ENCODE results near the gene GDPD3.

GDPD3 gene

GRCh38 chr16:30063893-30064728 lies 49.2 kb downstream of the GDPD3 start:
- peak overlapping the region; percentile 92 for H3K9ac ChIP-seq (ENCODE audit: low read length)
- H3K4me3 ChIP-seq (ENCODE audit: low read length): peak overlapping the region; percentile 94
- H3K9me3 ChIP-seq (ENCODE audit: insufficient read depth, low read length): no peaks in the 10 kb centered on the region
- peak overlapping the region; percentile 43; the same call in 1 of the 2 replicates for H2AFZ ChIP-seq (ENCODE audit: low read depth, low read length)
- peaks cover 18% of the 10 kb centered on the region for H3K4me1 ChIP-seq (ENCODE audit: low read length)
- peak overlapping the region; percentile 92 for H3K27ac ChIP-seq (ENCODE audit: low read length)
- H4K20me1 ChIP-seq (ENCODE audit: insufficient read depth, low read length): peaks cover 30% of the 10 kb centered on the region
- TF ChIP-seq EZH2phosphoT487 (IDR thresholded peaks at IDR 0.05; ENCODE audit: low read depth): no peak
- TF ChIP-seq, protein P1, sequence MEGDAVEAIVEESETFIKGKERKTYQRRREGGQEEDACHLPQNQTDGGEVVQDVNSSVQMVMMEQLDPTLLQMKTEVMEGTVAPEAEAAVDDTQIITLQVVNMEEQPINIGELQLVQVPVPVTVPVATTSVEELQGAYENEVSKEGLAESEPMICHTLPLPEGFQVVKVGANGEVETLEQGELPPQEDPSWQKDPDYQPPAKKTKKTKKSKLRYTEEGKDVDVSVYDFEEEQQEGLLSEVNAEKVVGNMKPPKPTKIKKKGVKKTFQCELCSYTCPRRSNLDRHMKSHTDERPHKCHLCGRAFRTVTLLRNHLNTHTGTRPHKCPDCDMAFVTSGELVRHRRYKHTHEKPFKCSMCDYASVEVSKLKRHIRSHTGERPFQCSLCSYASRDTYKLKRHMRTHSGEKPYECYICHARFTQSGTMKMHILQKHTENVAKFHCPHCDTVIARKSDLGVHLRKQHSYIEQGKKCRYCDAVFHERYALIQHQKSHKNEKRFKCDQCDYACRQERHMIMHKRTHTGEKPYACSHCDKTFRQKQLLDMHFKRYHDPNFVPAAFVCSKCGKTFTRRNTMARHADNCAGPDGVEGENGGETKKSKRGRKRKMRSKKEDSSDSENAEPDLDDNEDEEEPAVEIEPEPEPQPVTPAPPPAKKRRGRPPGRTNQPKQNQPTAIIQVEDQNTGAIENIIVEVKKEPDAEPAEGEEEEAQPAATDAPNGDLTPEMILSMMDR (IDR thresholded peaks at IDR 0.05; ENCODE audit: low read depth, low read length): peak; percentile 62
- H3K79me2 ChIP-seq (ENCODE audit: low read length): peaks cover 52% of the 10 kb centered on the region
- H3K27me3 ChIP-seq (ENCODE audit: low read depth, low read length): no peaks in the 10 kb centered on the region
- peak overlapping the region; percentile 86 for H3K4me2 ChIP-seq (ENCODE audit: low read length)
- H3K36me3 ChIP-seq (replicated peaks; ENCODE audit: low read depth, low read length): peaks cover 32% of the 10 kb centered on the region

DNA sequence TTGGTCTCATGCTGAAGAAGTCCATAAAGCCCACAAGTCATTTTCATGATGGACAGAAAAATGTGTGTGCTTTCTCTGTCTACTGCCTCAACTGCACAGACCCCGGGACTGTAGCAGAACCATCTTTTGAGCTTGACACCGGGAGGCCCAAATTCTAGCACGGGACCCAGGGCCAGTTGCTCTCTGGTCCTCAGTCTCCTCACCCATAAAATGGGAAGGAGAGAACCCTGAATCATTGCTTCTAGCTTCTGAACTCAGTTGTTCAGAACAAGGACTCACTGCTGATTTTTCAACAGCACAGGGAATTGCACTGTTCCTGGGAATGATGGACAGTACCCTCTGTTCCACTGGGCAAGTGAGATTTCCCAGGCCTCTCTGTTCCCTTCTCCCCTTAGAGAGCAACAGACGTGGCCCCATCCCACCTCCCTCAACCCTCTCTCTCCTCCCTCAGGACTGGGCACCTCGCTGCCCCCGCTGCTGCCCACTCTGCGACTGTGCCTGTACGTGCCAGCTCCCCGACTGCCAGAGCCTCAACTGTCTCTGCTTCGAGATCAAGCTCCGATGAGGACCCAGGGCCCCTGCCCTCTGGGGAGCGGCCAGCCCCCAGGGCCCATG lies 50.0 kb downstream of the GDPD3 start:
- Histone ChIP-seq H3K9me3 (ENCODE audit: insufficient read depth, low read length) (no peaks in the 10 kb centered on the region), H3K4me2 (ENCODE audit: low read length) (peak overlapping the region; percentile 86), H2AFZ (ENCODE audit: low read depth, low read length) (peak overlapping the region; percentile 43; the same call in 1 of the 2 replicates), H3K4me1 (ENCODE audit: low read length) (peaks cover 18% of the 10 kb centered on the region), H3K27me3 (ENCODE audit: low read depth, low read length) (no peaks in the 10 kb centered on the region), H3K79me2 (ENCODE audit: low read length) (peaks cover 45% of the 10 kb centered on the region), H3K27ac (ENCODE audit: low read length) (peak overlapping the region; percentile 92), H4K20me1 (ENCODE audit: insufficient read depth, low read length) (peaks cover 23% of the 10 kb centered on the region), H3K9ac (ENCODE audit: low read length) (peak overlapping the region; percentile 92), H3K4me3 (ENCODE audit: low read length) (peak overlapping the region; percentile 94), H3K36me3 (replicated peaks; ENCODE audit: low read depth, low read length) (peaks cover 24% of the 10 kb centered on the region)
- TF ChIP-seq, protein P1 (IDR thresholded peaks at IDR 0.05; ENCODE audit: low read depth, low read length): no peak
- no peak for TF ChIP-seq EZH2phosphoT487 (IDR thresholded peaks at IDR 0.05; ENCODE audit: low read depth)

- Histone ChIP-seq H3K9ac (ENCODE audit: low read length) (no peak overlapping the region), H3K79me2 (ENCODE audit: low read length) (peaks cover 24% of the 10 kb centered on the region), H3K4me2 (ENCODE audit: low read length) (no peak overlapping the region), H3K27me3 (ENCODE audit: low read depth, low read length) (no peaks in the 10 kb centered on the region), H4K20me1 (ENCODE audit: insufficient read depth, low read length) (0 out of 2 replicates have a peak, but pooled peaks cover 3% of the 10 kb centered on the region), H3K36me3 (replicated peaks; ENCODE audit: low read depth, low read length) (peaks cover 4% of the 10 kb centered on the region), H3K4me3 (ENCODE audit: low read length) (no peak overlapping the region), H3K9me3 (ENCODE audit: insufficient read depth, low read length) (no peaks in the 10 kb centered on the region), H3K4me1 (ENCODE audit: low read length) (peaks cover 8% of the 10 kb centered on the region), H2AFZ (ENCODE audit: low read depth, low read length) (no peak overlapping the region), H3K27ac (ENCODE audit: low read length) (no peak overlapping the region)
- TF ChIP-seq EZH2phosphoT487 (IDR thresholded peaks at IDR 0.05; ENCODE audit: low read depth): no peak
- TF ChIP-seq, protein P1 (IDR thresholded peaks at IDR 0.05; ENCODE audit: low read depth, low read length): no peak
These were observed 52.3 kb downstream of the GDPD3 start for GRCh38 chr16:30060836-30061554.

DNA sequence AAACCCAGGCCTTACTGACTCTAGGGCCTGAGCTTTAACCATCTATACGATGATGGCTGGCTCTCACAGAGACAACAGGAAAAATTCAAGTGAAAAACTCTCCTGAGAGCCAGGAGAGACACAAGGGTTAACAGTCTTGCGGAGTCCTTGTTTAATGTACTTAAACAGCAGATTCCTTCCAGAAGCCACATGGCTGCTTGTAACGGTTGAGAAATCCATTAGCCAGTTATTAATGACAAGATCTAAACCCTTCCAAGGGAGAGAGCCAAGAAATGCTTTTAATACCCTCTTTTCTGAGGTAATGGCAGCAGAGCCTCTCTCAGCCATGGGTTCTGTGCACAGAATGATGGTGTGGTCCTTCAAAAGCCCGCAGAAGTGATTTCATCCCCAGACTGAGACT lies 53.0 kb downstream of the GDPD3 start:
- Histone ChIP-seq H3K9ac (ENCODE audit: low read length) (no peak overlapping the region), H3K36me3 (replicated peaks; ENCODE audit: low read depth, low read length) (no peaks in the 10 kb centered on the region), H3K79me2 (ENCODE audit: low read length) (peaks cover 18% of the 10 kb centered on the region), H3K4me2 (ENCODE audit: low read length) (no peak overlapping the region), H3K4me1 (ENCODE audit: low read length) (peaks cover 8% of the 10 kb centered on the region), H4K20me1 (ENCODE audit: insufficient read depth, low read length) (no peaks in the 10 kb centered on the region), H3K4me3 (ENCODE audit: low read length) (no peak overlapping the region), H3K27ac (ENCODE audit: low read length) (no peak overlapping the region), H3K9me3 (ENCODE audit: insufficient read depth, low read length) (no peaks in the 10 kb centered on the region), H2AFZ (ENCODE audit: low read depth, low read length) (no peak overlapping the region), H3K27me3 (ENCODE audit: low read depth, low read length) (no peaks in the 10 kb centered on the region)
- TF ChIP-seq, protein P1 (IDR thresholded peaks at IDR 0.05; ENCODE audit: low read depth, low read length): no peak
- TF ChIP-seq EZH2phosphoT487 (IDR thresholded peaks at IDR 0.05; ENCODE audit: low read depth): no peak
